Small intestine (tissue), 7 donors: ENCODE data around the gene LYSMD3. TPM values are rescaled to one million over a fixed set of nuclear protein-coding genes. Genes with fewer than 3 reads are reported as not detected.

Experiments
- DNase-seq, 2 donors: peaks; one replicate each; pipeline versions ENCODE4 v3.0.0 to v3.0.0-alpha.2; 2013
- FAIRE-seq: peaks from 2 replicates; lab custom pipeline; 2012; peaks lifted over from hg19 to GRCh38; lab: Jason Lieb, UNC
- H3K27ac ChIP-seq, 3 donors: one replicate each; pipeline ENCODE4 v1.5.1; 2013; ENCODE audit warnings: low read length in 2 of 3, mild to moderate bottlenecking in 2 of 3, control low read depth in 1 of 3, inconsistent platforms in 1 of 3, low read depth in 1 of 3, moderate library complexity in 1 of 3
- H3K27me3 ChIP-seq, 3 donors: one replicate each; pipeline ENCODE4 v1.6.1; 2013; ENCODE audit warnings: low read length in 3 of 3, inconsistent platforms in 1 of 3; ENCODE audit not compliant: control insufficient read depth in 3 of 3, insufficient read depth in 3 of 3
- H3K36me3 ChIP-seq, 3 donors: one replicate each; pipeline ENCODE4 v1.6.1; 2013; ENCODE audit warnings: low read length in 3 of 3, inconsistent platforms in 1 of 3, low read depth in 1 of 3, mild to moderate bottlenecking in 1 of 3, moderate library complexity in 1 of 3; ENCODE audit not compliant: control insufficient read depth in 3 of 3, insufficient read depth in 2 of 3
- H3K4me1 ChIP-seq, 3 donors: one replicate each; pipeline ENCODE4 v1.6.1; 2013; ENCODE audit warnings: low read length in 2 of 3, inconsistent platforms in 1 of 3, low read depth in 1 of 3, mild to moderate bottlenecking in 1 of 3, moderate library complexity in 1 of 3; ENCODE audit not compliant: control insufficient read depth in 3 of 3, insufficient read depth in 2 of 3
- H3K4me3 ChIP-seq, 3 donors: one replicate each; pipeline ENCODE4 v1.5.1; 2013; ENCODE audit warnings: low read length in 3 of 3, control low read depth in 1 of 3, inconsistent platforms in 1 of 3, low read depth in 1 of 3, mild to moderate bottlenecking in 1 of 3, moderate library complexity in 1 of 3
- H3K9me3 ChIP-seq, 2 donors: one replicate each; pipeline ENCODE4 v1.6.1; 2013; ENCODE audit warnings: low read depth in 1 of 2, low read length in 1 of 2; ENCODE audit not compliant: control insufficient read depth in 2 of 2, insufficient read depth in 1 of 2
- WGBS, 3 donors: extraction: QIAGEN DNeasy Blood & Tissue Kit; methylation state at CpG; one replicate each; pipeline ENCODE4 v1.1.7; 2013; 5-methylcytosine and 5-hydroxymethylcytosine counted together
- polyA plus RNA-seq, 4 donors: library from polyadenylated mRNA; stranded (reverse) in 3 of 4; unstranded in 1 of 4; fragments of 200-250 nt in 3 of 4; fragments of 120-200 nt in 1 of 4; gene quantifications; one replicate each; pipeline versions ENCODE4 v1.2.1 to v1.2.3, GENCODE V29; 2013
- donor health status: healthy with polysubstance abuse.
- donor health status: control.
- donor health status: control.
- donor health status: Bipolar disorder and iron deficiency.
- donor health status: healthy.

The LYSMD3 gene
- polyA plus RNA-seq, 4 donors, result 7.0 to 24.6 (median 8.1) TPM

- WGBS, 3 donors, result 82 to 88% (median 83%) methylated on average over 4 of the region's 4 CpGs
- no peak overlapping the region for H3K4me3 ChIP-seq
- peaks cover 4 to 13% (median 7%) of the 10 kb centered on the region in 3 donors for H3K27me3 ChIP-seq
- H3K4me1 ChIP-seq, result no peaks in the 10 kb centered on the region
- no peak overlapping the region for H3K27ac ChIP-seq
- H3K36me3 ChIP-seq, result no peaks in the 10 kb centered on the region
- DNase-seq (no peak), FAIRE-seq (no peak)
- no peaks in the 10 kb centered on the region for H3K9me3 ChIP-seq
Observed at GRCh38 chr5:90554358-90555006, 25.1 kb upstream of the LYSMD3 start.

DNA sequence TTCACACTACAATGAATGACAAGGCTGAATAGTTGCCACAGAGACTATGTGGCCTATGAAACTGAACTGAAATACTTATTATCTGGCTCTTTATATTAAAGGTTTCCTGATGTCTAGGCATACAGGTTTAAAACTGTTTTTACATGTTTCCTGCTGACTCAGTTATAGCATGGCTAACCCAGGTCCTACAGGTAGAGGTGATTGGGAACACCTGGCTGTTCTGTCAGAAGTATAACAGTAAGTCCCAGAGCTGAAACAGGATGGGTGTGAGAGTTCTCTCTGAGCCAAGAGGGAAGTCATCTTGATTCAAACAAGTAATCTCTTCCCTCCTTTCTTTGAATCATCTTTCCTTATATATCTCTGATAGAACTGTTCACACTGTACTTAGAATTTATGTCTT lies 24.3 kb upstream of the LYSMD3 start:
- H3K36me3 ChIP-seq, result no peaks in the 10 kb centered on the region
- no peaks in the 10 kb centered on the region for H3K9me3 ChIP-seq
- H3K4me3 ChIP-seq, result no peak overlapping the region
- peaks cover 4 to 12% (median 7%) of the 10 kb centered on the region in 3 donors for H3K27me3 ChIP-seq
- H3K27ac ChIP-seq, result no peak overlapping the region
- DNase-seq (no peak), FAIRE-seq (no peak)
- H3K4me1 ChIP-seq, result no peaks in the 10 kb centered on the region

DNA sequence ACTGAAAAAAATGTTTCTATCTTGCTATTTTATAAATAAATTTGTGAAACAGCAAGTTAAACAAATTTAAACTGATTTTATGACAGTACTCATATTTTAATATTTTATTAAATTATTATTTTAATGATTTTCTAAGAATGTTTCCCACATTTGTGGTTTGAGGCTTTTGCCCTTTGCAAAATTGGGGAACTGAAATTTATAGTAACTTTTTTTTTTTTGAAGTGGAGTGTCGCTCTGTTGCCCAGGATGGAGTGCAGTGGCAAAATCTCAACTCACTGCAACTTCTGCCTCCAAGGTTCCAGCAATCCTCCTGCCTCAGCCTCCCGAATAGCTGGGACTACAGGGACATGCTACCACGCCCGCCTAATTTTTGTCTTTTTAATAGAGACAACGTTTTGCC lies 22.0 kb upstream of the LYSMD3 start:
- WGBS, 3 donors, result 75 to 83% (median 78%) methylated on average over 5 of the region's 5 CpGs
- H3K27ac ChIP-seq, result no peak overlapping the region
- H3K36me3 ChIP-seq, result no peaks in the 10 kb centered on the region
- H3K4me1 ChIP-seq, result no peaks in the 10 kb centered on the region
- no peak for DNase-seq
- H3K9me3 ChIP-seq, result no peaks in the 10 kb centered on the region
- no peak for FAIRE-seq
- peaks cover 0 to 9% (median 0%) of the 10 kb centered on the region in 3 donors for H3K27me3 ChIP-seq
- no peak overlapping the region for H3K4me3 ChIP-seq

DNA sequence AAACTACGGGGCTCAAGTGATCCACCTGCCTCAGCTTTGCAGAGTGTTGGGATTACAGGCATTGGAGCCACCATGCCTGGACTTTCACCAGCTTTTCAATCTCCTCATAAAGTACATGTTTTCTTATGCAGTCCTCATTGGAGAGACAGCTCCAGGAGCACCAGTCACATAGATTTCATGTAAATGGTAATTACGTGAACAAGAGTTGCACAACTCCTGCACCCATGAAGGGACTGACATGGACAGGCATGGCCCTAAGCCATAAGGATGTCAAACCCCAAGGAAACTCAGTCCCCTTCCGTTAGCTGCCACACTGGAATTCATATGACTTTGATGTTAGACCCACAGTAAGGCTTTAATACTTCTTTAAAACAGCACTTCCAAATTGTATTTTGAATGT lies 21.6 kb upstream of the LYSMD3 start:
- Histone ChIP-seq H3K27ac (no peak overlapping the region), H3K4me3 (no peak overlapping the region), H3K9me3 (no peaks in the 10 kb centered on the region), H3K36me3 (no peaks in the 10 kb centered on the region), H3K27me3 (peaks cover 0 to 9% (median 0%) of the 10 kb centered on the region in 3 donors), H3K4me1 (no peaks in the 10 kb centered on the region)
- DNase-seq (no peak), FAIRE-seq (no peak)
- 71 to 84% (median 81%) methylated on average over 3 of the region's 3 CpGs for WGBS, 3 donors

DNA sequence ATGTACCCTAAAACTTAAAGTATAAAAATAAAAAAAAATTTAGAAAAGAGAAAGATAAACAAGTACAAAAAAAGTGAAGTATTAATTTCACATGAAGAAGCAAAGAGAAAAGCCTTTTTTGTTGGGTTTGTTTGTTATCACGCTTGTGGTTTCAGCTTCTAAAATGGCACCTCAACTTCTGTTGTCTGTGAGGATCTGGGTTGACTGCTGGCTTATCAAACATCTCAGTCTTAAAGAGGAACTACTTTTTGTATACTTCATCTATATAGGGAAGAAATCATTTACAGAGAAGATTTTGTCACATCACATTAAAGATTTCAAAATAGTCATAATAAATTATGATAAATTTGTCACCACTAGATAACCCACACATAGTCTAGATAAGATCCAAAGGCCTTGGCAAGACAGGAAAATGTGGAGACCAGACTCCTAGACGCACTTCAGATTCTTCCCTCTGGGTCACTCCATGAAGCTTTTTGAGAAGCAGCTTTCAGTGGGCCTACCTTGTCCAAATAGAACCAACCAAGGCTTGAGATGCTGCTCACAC lies 20.4 kb upstream of the LYSMD3 start:
- Histone ChIP-seq H3K9me3 (no peaks in the 10 kb centered on the region), H3K36me3 (no peaks in the 10 kb centered on the region), H3K27ac (no peak overlapping the region), H3K4me3 (no peak overlapping the region), H3K27me3 (peaks cover 0 to 9% (median 0%) of the 10 kb centered on the region in 3 donors), H3K4me1 (no peaks in the 10 kb centered on the region)
- no peak for DNase-seq
- WGBS, 3 donors, result 70 to 77% (median 75%) methylated on average over 2 of the region's 2 CpGs
- no peak for FAIRE-seq

GRCh38 chr5:90549223-90549622 lies 19.8 kb upstream of the LYSMD3 start:
- Histone ChIP-seq H3K4me3 (no peak overlapping the region), H3K4me1 (no peaks in the 10 kb centered on the region), H3K27me3 (peaks cover 0 to 6% (median 0%) of the 10 kb centered on the region in 3 donors), H3K36me3 (no peaks in the 10 kb centered on the region), H3K27ac (no peak overlapping the region), H3K9me3 (no peaks in the 10 kb centered on the region)
- DNase-seq (no peak), FAIRE-seq (no peak)

GRCh38 chr5:90548069-90548593 lies 18.7 kb upstream of the LYSMD3 start:
- FAIRE-seq, result no peak
- no peak overlapping the region for H3K4me3 ChIP-seq
- H3K9me3 ChIP-seq, result no peaks in the 10 kb centered on the region
- peaks cover 0 to 6% (median 0%) of the 10 kb centered on the region in 3 donors for H3K27me3 ChIP-seq
- no peak overlapping the region for H3K27ac ChIP-seq
- 6 to 35% (median 22%) methylated on average over 5 of the region's 5 CpGs for WGBS, 3 donors
- no peaks in the 10 kb centered on the region for H3K36me3 ChIP-seq
- H3K4me1 ChIP-seq, result no peaks in the 10 kb centered on the region
- peak; percentile 60 to 67 for DNase-seq

GRCh38 chr5:90547072-90547536 lies 17.7 kb upstream of the LYSMD3 start:
- Histone ChIP-seq H3K9me3 (no peaks in the 10 kb centered on the region), H3K27ac (no peak overlapping the region), H3K36me3 (no peaks in the 10 kb centered on the region), H3K4me3 (no peak overlapping the region), H3K27me3 (peaks cover 0 to 2% (median 0%) of the 10 kb centered on the region in 3 donors), H3K4me1 (no peaks in the 10 kb centered on the region)
- DNase-seq, result no peak
- FAIRE-seq, result no peak
- 67 to 70% (median 68%) methylated on average over 1 of the region's 1 CpG for WGBS, 3 donors
